ENCODE results near the gene GAL3ST2.
"Not testable (repeated sequence)": the region's sequence is repeated elsewhere in the genome, so short reads cannot be mapped to it uniquely, and the experiment has no call there.

GAL3ST2 gene

DNA sequence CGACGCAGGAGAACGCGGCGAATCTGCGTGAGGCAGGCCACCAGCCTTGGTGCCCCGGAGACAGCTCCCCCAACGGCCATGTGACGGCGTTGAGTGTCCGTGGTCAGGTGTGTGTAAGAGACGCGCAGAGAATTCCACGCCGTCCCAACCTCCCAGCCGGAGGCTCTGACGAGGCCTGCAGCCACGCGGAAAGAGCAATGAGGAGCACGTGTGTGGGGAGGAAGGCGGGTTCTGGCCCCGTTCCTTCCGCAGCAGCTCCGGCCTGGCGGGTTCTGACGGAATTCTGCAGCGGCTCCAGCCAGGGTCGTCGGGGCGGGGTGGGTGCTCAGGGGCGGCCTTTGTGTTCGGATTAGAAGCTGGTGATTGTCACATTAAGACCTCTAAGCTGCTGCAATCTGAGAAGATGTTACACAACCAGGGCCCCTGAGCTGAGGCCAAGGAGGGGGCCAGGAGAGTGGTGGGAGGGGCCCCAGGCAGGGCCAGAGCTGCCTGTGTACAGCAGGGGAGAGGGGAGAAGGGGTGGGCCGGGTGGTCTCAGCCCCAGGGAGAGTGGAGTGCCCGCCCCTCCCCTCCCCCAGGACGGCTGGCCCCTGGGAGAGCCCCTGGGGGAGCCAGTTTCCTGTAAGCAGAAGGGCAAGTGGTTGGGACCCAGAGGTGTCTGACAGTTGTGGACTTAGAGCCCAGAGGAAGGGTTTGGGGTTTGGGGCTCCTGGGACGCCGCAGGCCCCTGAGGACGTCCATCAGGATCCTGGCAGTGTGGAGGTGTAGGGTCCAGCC lies 5.1 kb upstream of the GAL3ST2 start:
- peaks cover 26% of the 10 kb centered on the region for H3K4me1 Mint-ChIP-seq
- peak overlapping the region; percentile 52 to 72 for H3K4me3 Mint-ChIP-seq
- H3K9me3 Mint-ChIP-seq: no peaks in the 10 kb centered on the region
- ATAC-seq (peak; percentile 47), DNase-seq (no peak)
- peak overlapping the region; percentile 65 to 97 for H3K27ac Mint-ChIP-seq
- H3K27me3 Mint-ChIP-seq: peaks cover 12% of the 10 kb centered on the region

DNA sequence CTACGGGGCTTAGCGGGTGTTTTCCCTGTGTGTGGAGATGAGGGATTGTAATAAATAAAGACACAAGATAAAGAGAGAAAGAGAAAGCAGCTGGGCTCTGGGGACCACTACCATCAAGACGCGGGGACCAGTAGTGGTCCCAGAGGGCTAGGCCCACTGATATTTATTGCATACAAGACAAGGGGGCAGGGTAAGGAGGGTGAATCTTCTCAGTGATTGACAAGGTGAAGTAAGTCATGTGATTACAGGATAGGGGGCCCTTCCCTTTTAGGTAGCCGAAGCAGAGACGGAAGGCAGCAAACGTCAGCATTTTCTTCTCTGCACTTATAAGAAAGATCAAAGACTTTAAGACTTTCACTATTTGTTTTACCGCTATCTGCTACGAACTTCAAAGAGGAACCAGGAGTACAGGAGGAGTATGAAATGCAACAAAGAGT lies 4.5 kb upstream of the GAL3ST2 start:
- ATAC-seq: no peak
- Mint-ChIP-seq H3K27me3 (peaks cover 14% of the 10 kb centered on the region), H3K9me3 (no peaks in the 10 kb centered on the region), H3K4me1 (peaks cover 26% of the 10 kb centered on the region), H3K27ac (peak overlapping the region; percentile 65 to 97), H3K4me3 (peak overlapping the region; percentile 52 to 72)
- peak; percentile 31 to 44 for DNase-seq

DNA sequence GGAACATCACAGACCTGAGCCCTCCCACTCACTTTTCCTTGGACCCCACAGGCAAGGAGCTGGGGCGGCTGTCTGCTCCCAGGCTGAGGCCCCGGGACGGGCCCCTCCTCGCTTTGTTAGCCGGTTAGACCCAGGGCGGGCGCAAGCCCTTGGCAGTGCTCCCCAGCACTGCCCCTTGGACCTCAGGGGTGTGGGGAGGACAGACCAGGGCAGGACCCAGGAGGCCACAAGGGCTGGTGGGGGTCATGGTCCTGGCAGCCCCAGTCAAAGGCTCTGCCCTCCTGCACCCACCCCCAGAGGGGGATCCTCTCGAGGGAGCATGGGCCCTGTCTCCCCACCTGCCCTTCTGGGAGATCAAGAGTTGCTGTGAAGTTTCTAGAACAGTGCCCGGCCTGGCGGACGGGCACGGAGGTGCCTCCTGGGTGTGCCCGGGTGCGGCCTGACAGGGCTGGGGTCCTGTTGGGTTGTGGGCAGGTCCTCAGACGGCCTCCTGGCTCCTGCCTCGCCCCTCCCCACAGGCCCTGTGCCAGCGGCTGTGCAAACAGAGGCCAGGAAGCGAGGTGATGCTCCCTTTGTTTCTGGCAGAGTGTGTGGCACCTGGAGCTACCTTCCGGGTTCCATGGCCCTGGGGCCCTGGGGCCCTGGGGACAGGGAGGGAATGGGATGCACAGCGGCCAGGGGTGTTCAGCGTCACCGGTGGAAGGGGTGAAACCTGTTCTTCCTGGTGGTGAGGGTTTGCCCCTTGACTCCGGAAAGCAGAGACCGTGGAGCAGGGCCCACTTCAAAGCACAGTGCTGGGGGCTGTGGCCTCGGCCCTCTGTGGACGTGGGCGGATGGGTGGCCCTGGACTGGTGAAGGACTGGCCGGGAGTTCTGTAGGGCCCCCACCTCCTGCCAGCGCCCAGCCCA lies 2.9 kb upstream of the GAL3ST2 start:
- Mint-ChIP-seq H3K9me3 (no peaks in the 10 kb centered on the region), H3K4me3 (no peak overlapping the region), H3K27ac (no peak overlapping the region), H3K4me1 (peaks cover 26% of the 10 kb centered on the region), H3K27me3 (peaks cover 19% of the 10 kb centered on the region)
- no peak for DNase-seq
- peak; percentile 25 for ATAC-seq

DNA sequence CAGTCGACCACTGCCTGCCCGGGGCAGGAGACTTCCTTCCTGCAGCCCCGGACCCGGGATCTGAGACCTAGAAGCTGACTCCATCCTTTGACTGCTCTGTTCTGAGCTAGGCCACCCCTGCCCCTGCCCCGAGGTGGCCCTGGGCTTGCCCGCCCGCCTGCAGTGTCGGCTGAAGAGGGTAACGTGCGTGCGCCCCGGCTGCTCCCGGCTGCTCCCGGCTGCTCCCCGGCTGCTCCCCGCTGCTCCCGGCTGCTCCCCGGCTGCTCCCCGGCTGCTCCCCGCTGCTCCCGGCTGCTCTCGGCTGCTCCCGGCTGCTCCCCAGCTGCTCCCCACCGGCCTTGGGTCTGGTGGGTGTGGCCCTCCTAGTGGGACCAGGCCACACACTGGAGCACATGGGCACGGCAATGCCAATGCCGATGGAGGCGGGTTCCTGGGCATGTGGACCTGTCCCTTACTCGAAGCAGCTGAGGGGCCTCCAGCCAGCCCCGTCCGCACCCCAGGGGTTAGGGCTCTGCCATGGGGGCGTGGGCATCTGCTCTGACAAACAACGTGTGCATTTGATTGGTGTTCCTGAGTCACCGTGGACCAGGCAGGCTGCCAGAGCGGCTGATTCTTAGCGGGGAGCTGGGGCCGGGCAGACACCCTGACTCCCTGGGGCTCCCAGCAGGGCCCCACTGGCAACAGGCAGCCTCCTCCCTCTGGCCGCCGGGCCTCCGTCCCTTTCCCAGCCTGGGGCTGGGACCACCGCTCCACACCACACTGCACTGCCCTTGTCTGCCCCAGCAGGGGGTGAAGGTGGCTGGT lies 2.0 kb upstream of the GAL3ST2 start:
- DNase-seq: no peak
- H3K27ac Mint-ChIP-seq: peak overlapping the region in 1 of 2 donors; percentile 92
- no peaks in the 10 kb centered on the region for H3K9me3 Mint-ChIP-seq
- H3K4me3 Mint-ChIP-seq: no peak overlapping the region
- H3K4me1 Mint-ChIP-seq: peaks cover 26% of the 10 kb centered on the region
- peaks cover 19% of the 10 kb centered on the region for H3K27me3 Mint-ChIP-seq
- no peak for ATAC-seq

DNA sequence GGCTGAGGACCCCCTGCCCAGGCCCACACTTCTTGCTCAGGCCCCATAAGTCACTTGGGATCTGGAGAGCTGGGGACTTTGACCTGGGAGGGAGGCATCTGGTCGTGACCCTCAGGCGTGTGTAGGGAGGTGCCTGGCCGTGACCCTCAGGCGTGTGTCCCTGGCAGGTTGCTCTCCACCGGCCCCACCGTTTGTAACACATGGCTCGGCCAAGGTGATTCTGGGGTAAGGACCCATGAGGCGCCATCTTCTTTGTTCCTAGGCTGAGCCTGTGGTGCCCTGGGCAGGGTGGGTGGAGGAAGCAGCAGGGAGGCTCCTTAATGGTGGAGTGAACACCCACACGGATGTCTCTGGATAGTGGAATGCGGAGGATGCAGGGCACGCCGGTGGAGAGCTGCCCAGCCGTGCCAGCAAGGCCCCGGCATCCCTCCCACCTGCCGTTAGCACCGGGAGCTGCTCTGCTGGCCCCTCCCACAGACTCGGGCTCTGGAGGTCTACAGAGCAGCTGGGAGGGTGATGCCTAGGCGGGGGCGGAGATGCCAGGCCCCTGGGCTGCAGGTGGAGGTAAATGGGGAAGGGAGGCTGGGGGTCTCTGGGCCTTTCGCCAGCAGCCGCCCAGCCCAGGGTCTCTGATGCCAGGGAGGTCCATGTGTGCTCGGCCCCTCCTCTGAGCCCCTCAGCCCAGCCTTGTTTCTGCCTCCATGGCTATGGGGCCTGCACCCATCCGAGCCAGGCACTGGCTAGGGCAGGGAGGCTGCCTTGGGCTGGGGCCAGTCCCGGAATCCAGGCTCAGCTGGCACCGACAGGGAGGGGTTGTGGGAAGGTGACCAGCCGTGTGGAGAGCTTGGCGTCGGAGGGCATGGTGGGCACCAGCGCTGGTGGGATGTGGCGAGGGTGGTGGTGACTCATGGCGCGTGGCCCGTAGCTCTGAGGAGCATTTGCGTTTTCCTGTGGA lies 1.1 kb upstream of the GAL3ST2 start:
- H3K4me1 Mint-ChIP-seq: peaks cover 26% of the 10 kb centered on the region
- peak overlapping the region; percentile 65 to 92 for H3K27ac Mint-ChIP-seq
- H3K27me3 Mint-ChIP-seq: peaks cover 19% of the 10 kb centered on the region
- no peak for DNase-seq
- H3K4me3 Mint-ChIP-seq: no peak overlapping the region
- no peak for ATAC-seq
- no peaks in the 10 kb centered on the region for H3K9me3 Mint-ChIP-seq

DNA sequence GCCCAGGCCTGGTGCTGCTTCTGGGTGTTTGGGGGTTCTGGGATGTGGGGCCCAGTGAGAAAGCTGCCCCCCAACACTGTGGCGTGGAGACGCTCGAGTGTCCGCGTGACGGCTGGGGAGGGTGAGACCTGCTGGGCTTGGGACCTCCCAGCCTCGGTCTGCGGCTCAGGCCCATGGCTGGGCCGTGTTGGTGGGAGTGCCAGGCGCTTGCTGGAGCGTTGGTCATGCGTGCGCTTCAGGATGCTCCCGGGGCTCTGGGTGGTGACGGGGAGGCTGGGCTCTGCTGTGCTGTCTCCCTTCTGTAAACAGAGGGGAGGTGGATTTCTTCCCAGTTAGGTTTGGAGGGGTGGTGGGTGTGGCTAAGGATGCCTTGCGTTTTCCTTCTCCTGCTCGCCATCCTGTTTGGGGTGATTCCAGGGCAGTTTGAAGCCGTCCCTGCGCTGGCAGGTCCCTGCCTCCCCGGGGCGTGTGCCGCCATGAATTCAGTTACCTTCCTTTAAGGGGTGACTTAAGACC lies 606 bp downstream of the GAL3ST2 start:
- ATAC-seq (no peak), DNase-seq (no peak)
- Mint-ChIP-seq H3K27me3 (peaks cover 19% of the 10 kb centered on the region), H3K27ac (peak overlapping the region in 1 of 2 donors; percentile 42), H3K4me1 (peaks cover 13% of the 10 kb centered on the region), H3K9me3 (no peaks in the 10 kb centered on the region), H3K4me3 (no peak overlapping the region)

DNA sequence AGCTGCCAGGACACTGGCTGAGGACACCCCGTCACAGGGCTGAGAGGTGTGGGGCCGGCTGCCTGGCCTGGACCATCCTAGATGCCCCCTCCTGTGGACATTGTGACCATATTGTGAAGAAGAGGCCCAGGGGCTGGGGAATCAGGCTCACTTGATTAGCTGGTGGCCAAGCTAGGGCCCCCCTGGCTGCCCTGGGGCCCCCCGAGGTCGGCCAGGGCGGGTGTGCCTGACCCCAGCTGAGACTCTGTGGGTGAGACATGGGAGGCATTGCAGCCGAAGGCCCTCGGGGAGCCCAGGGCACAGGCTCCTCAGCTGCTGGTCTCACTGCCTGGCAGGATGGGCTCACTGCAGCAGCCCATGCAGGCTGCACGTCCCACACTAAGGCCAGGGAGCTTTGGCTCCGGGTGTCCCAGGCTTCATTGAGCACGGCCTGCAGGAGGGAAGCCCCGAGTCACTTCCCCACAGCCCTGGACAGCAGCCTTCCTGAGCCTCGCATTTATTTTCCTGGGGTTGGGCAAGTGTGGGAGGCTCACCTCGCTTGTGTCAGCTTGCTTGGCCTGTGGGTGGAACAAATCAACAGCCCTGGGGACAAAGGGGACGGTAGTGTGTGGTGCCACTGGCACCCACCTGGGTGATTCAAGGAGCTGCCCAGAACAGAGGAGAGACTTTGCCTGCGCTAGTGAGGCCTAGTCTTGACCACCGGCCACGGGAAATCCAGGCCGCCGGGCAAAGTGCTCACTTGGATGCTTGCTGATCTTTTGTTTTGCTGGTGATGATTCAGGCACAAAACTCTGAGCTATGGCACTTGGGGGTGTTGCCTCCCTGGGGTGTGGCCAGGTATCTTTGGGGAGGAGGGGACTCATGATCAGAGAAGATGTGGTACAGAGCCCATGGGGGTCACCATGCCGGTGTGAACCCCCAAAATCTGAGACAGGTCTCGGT lies 1.3 kb downstream of the GAL3ST2 start:
- Mint-ChIP-seq H3K27ac (peak overlapping the region in 1 of 2 donors; percentile 42), H3K4me3 (no peak overlapping the region), H3K27me3 (peaks cover 19% of the 10 kb centered on the region), H3K9me3 (no peaks in the 10 kb centered on the region), H3K4me1 (peaks cover 6% of the 10 kb centered on the region)
- DNase-seq (no peak), ATAC-seq (no peak)

DNA sequence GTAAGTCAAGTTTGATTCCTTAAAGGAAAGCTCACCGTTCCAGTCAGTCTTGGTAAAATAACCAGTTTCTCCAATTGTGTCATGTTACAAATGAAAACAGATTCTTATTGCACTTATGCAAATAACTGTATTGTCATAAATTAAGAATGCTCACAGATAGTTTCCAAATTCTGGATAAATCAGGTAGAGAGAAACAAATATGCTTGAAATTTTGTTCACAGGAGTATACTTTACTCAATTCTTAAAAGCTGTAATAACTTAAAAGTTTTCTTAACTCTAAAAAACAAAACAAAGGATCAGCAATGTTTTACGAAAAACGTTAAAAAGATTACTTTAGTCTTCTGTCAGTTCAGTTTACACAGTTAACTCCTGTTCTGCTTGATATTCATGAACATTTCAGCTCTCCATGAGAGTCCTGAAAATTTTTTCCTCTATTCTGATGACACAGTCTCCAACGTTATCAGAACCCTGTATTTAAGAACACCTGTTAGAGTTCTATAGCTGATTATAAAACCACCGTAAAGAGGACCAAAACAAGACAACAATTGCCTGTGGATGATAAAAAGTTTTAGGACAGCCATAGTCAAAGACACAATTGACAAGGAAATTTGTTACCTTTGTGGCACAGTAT lies 4.4 kb downstream of the GAL3ST2 start:
- Mint-ChIP-seq H3K4me3 (no peak overlapping the region), H3K27me3 (peaks cover 8% of the 10 kb centered on the region), H3K27ac (no peak overlapping the region), H3K9me3 (no peaks in the 10 kb centered on the region), H3K4me1 (no peaks in the 10 kb centered on the region)
- ATAC-seq (no peak), DNase-seq (no peak)

DNA sequence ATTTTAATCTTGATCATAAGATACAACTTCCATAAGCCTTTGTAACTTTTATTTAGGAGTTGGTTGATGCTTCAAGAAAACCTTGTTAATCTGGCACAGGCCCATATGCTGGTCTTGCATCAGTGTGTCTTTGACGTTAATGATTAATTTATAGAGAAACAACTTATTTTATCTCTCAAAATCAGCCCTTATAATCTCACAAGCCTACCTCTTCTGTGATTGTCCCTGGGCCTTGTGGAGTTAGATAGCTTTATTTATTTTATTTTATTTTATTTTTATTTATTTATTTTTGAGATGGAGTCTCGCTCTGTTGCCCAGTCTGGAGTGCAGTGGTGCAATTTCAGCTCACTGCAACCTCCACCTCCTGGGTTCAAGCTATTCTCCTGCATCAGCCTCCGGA lies 5.4 kb downstream of the GAL3ST2 start:
- not testable (repeated sequence) for H3K4me3 Mint-ChIP-seq, DNase-seq, H3K9me3 Mint-ChIP-seq, H3K4me1 Mint-ChIP-seq, H3K27me3 Mint-ChIP-seq, H3K27ac Mint-ChIP-seq, ATAC-seq

DNA sequence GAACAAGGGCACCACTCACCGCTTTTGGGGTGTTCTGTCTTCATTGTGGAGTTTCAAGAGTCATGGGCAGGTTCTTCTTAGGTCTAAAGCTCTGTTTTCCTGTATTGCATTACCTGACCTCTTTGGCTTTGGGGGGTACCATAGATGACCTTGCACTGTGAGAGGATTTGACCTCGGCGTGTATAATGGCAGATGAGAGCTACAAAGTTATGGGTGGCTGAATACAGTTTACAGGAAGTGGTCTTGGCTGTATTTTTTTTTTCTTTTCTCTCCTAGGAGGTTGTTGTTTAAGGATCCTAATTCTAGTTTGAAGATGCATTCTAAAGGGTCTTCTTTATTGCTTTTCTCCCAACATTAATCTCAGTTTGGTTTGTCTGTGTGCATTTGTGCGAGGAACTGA lies 11.5 kb downstream of the GAL3ST2 start:
- H3K27me3 Mint-ChIP-seq: peaks cover 10% of the 10 kb centered on the region
- H3K4me1 Mint-ChIP-seq: peaks cover 27% of the 10 kb centered on the region
- DNase-seq (no peak), ATAC-seq (peak; percentile 46)
- peak overlapping the region in 1 of 2 donors; percentile 54 for H3K27ac Mint-ChIP-seq
- peak overlapping the region; percentile 2 to 26 for H3K4me3 Mint-ChIP-seq
- peaks cover 12 to 34% of the 10 kb centered on the region in 2 donors for H3K9me3 Mint-ChIP-seq

DNA sequence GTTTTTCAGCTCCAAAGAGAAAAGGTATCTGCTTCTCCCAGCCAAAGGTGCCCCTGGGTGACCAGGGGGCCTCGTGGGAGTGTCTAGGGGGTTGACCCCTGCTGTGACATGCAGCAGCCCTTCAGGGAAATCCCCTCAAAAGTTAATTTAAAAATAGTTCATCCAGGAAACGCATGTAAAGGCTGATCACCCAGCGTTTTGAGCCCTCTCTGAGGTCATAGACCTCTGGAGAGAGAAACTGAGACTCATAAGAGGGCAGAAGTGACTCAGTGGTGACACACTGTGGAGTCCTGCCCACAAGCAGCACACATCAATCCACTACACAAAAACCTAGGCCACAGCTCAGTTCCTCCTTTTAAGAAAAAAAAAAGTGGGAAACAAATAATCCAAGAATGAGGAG lies 11.9 kb downstream of the GAL3ST2 start:
- peaks cover 10% of the 10 kb centered on the region for H3K27me3 Mint-ChIP-seq
- H3K9me3 Mint-ChIP-seq: peaks cover 12 to 34% of the 10 kb centered on the region in 2 donors
- peaks cover 27% of the 10 kb centered on the region for H3K4me1 Mint-ChIP-seq
- H3K4me3 Mint-ChIP-seq: peak overlapping the region; percentile 2 to 26
- ATAC-seq: peak; percentile 99
- H3K27ac Mint-ChIP-seq: peak overlapping the region in 1 of 2 donors; percentile 54
- DNase-seq: peak in 1 of 2 donors; percentile 65

DNA sequence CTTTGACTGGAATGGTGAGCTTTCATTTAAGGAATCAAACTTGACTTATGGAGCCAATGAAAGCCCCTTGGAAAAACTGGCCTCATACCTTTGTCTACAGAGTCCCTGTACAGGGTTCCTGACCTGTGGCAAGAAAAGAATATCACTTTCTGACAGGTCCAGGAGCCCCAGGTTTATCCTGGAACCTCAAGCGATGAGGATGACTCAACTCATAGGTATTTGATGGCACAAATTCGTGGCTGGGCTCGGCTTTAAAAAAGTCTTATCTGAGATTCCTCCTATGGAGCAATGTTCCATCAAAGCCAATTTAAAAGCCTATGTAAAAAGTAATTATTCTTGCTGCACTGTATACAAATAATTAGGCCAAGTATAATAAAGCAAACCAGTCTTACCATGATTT lies 14.8 kb downstream of the GAL3ST2 start:
- not testable (repeated sequence) for H3K27me3 Mint-ChIP-seq, DNase-seq, H3K27ac Mint-ChIP-seq, H3K4me3 Mint-ChIP-seq, ATAC-seq
- Mint-ChIP-seq H3K4me1 (peaks cover 27% of the 10 kb centered on the region), H3K9me3 (peaks cover 12 to 34% of the 10 kb centered on the region in 2 donors)

DNA sequence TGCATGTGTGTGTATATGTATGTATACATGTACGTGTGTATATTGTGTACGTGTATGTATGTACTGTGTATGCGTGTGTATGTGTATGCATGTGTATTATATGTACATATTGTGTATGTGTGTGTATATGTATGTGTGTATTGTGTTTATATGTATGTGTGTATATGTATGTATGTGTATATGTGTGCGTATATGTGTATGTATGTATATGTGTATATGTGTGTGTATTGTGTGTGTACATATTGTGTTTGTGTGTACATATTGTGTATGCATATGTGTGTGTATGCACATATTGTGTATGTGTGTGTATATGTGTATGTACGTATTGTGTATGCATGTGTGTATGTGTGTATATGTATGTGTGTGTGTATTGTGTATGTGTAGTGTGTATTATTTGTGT lies 16.8 kb downstream of the GAL3ST2 start:
- peak overlapping the region in 1 of 2 donors; percentile 20 for H3K27ac Mint-ChIP-seq
- peaks cover 12 to 24% of the 10 kb centered on the region in 2 donors for H3K9me3 Mint-ChIP-seq
- DNase-seq (no peak), ATAC-seq (no peak)
- peaks cover 12% of the 10 kb centered on the region for H3K4me1 Mint-ChIP-seq
- H3K4me3 Mint-ChIP-seq: no peak overlapping the region
- H3K27me3 Mint-ChIP-seq: peaks cover 10% of the 10 kb centered on the region
